ENCODE results near the gene CACNA1D.

DNA sequence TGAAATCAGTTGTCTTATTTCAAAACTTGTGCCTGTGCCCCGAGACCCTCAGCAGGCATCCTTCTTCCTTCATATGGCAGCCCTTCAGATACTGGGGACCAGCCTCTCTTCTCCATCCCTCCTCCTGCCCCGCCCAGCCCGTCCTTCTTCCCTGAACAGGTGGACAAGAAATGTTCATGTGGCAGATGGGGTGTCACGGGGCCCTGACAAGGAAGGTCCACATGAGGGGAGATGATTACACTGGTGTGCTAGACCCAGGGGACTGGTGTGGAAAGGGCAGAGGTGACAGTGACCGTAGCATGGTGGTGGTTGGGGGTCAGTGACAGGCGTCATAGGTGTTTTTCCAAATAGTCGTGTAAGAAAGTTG lies 200.9 kb downstream of the CACNA1D start:
- TF ChIP-seq ZFX (IDR thresholded peaks at IDR 0.05), result no peak
- TF ChIP-seq CTCF (conservative IDR thresholded peaks at IDR 0.05), result no peak

All from C4-2B (cell line).